ENCODE results near the gene GALNT9.

GALNT9 gene

GRCh38 chr12:132194556-132194955, 134.8 kb downstream of the GALNT9 start:
- no peak for DNase-seq

- DNase-seq = no peak
Measured at GRCh38 chr12:132194056-132194455, 135.3 kb downstream of the GALNT9 start.

GRCh38 chr12:132191715-132192553, 137.5 kb downstream of the GALNT9 start:
- no peak for DNase-seq

- DNase-seq = no peak
Measured at GRCh38 chr12:132190834-132191500, 138.4 kb downstream of the GALNT9 start.

GRCh38 chr12:132190012-132190755, 139.2 kb downstream of the GALNT9 start:
- DNase-seq = no peak

GRCh38 chr12:132189378-132190011, 139.9 kb downstream of the GALNT9 start:
- DNase-seq = peak; percentile 52 to 71

GRCh38 chr12:132188916-132189325, 140.5 kb downstream of the GALNT9 start:
- DNase-seq = no peak

GRCh38 chr12:132188451-132188901, 140.9 kb downstream of the GALNT9 start:
- no peak for DNase-seq

GRCh38 chr12:132187646-132188450, 141.5 kb downstream of the GALNT9 start:
- DNase-seq = no peak

GRCh38 chr12:132186857-132187620, 142.3 kb downstream of the GALNT9 start:
- DNase-seq = no peak

GRCh38 chr12:132186208-132186856, 143.1 kb downstream of the GALNT9 start:
- DNase-seq = no peak

GRCh38 chr12:132185705-132186104, 143.7 kb downstream of the GALNT9 start:
- DNase-seq = no peak

- DNase-seq = no peak
Measured at GRCh38 chr12:132182711-132183365, 146.6 kb downstream of the GALNT9 start.

- DNase-seq = no peak
Measured at GRCh38 chr12:132182206-132182710, 147.1 kb downstream of the GALNT9 start.

GRCh38 chr12:132181570-132182200, 147.7 kb downstream of the GALNT9 start:
- DNase-seq = no peak

- DNase-seq = no peak
Measured at GRCh38 chr12:132180648-132181546, 148.5 kb downstream of the GALNT9 start.

- DNase-seq = no peak
Measured at GRCh38 chr12:132179431-132180362, 149.7 kb downstream of the GALNT9 start.
